CD4-positive, CD25-positive, alpha-beta regulatory T cell (primary cell): ENCODE measurements around the gene BRPF3. TPM values are rescaled to one million over a fixed set of nuclear protein-coding genes. Genes with fewer than 3 reads are reported as not detected.
A peak's percentile ranks its signal among the peaks of the same experiment; 100 is the strongest.

Experiments
- ATAC-seq, 2 donors: fragments of 150-1000 bp; cut with Tn5 transposase; one replicate each; pipeline ENCODE4 v1.10.0; 2021; ENCODE audit warnings: low read depth in 2 of 2, moderate number of reproducible peaks in 2 of 2, moderate library complexity in 1 of 2
- DNase-seq, 3 donors: peaks; one replicate each; pipeline versions ENCODE4 v3.0.0 to v3.0.0-alpha.2; 2012 to 2022; ENCODE audit warnings: mixed read lengths in 1 of 3
- H3K27ac ChIP-seq: one replicate; pipeline ENCODE4 v1.7.0; 2013; ENCODE audit warnings: mild to moderate bottlenecking, low read length; ENCODE audit not compliant: insufficient read depth, poor library complexity, severe bottlenecking
- H3K27me3 ChIP-seq: one replicate; pipeline ENCODE4 v1.7.0; 2013; ENCODE audit warnings: low read length; ENCODE audit not compliant: control insufficient read depth, insufficient read depth
- H3K36me3 ChIP-seq: one replicate; pipeline ENCODE4 v1.7.0; 2013; ENCODE audit warnings: mild to moderate bottlenecking, low read length, moderate library complexity; ENCODE audit not compliant: control insufficient read depth, insufficient read depth
- H3K4me1 ChIP-seq: 2 replicates; pipeline ENCODE4 v1.7.0; 2013; ENCODE audit warnings: mild to moderate bottlenecking, low read length; ENCODE audit not compliant: insufficient read depth, control insufficient read depth, poor library complexity, severe bottlenecking
- H3K4me3 ChIP-seq: one replicate; pipeline ENCODE4 v1.7.0; 2013; ENCODE audit warnings: low read depth, mild to moderate bottlenecking, low read length, moderate library complexity
- H3K9me3 ChIP-seq, 2 experiments: 1 replicate in 1 of 2; 2 replicates in 1 of 2; pipeline ENCODE4 v1.7.0; 2013; ENCODE audit warnings: low read length in 2 of 2, mild to moderate bottlenecking in 1 of 2, moderate library complexity in 1 of 2; ENCODE audit not compliant: control insufficient read depth in 2 of 2
- H3K27ac Mint-ChIP-seq, 3 donors: one replicate each; pipeline ENCODE4 v1.8.0; 2020 to 2022; ENCODE audit warnings: mild to moderate bottlenecking in 3 of 3, mixed read lengths in 3 of 3, moderate library complexity in 2 of 3
- H3K27me3 Mint-ChIP-seq: one replicate; pipeline ENCODE4 v1.8.0; 2022; ENCODE audit warnings: mild to moderate bottlenecking, mixed read lengths
- H3K36me3 Mint-ChIP-seq: one replicate; pipeline ENCODE4 v1.8.0; 2020; ENCODE audit warnings: mixed read lengths
- H3K4me1 Mint-ChIP-seq, 4 donors: one replicate each; pipeline ENCODE4 v1.8.0; 2020 to 2022; ENCODE audit warnings: mixed read lengths in 4 of 4, mild to moderate bottlenecking in 1 of 4
- H3K4me3 Mint-ChIP-seq, 4 donors: one replicate each; pipeline ENCODE4 v1.8.0; 2020 to 2022; ENCODE audit warnings: mild to moderate bottlenecking in 4 of 4, mixed read lengths in 4 of 4, moderate library complexity in 3 of 4
- H3K9me3 Mint-ChIP-seq, 7 donors: one replicate each; pipeline ENCODE4 v1.8.0; 2020 to 2022; ENCODE audit warnings: mixed read lengths in 7 of 7, mild to moderate bottlenecking in 3 of 7, moderate library complexity in 2 of 7
- polyA plus RNA-seq, 4 donors: library from polyadenylated mRNA; unstranded; fragments of 300-500 nt; fragmentation: Illumina TruSeq; gene quantifications; one replicate each; pipeline ENCODE4 v1.2.3, GENCODE V29; 2021
- total RNA-seq: library from RNA; stranded (reverse); gene quantifications from one replicate; pipeline ENCODE4 v1.2.3, GENCODE V29; 2022

Gene BRPF3
- total and polyA plus RNA-seq, 5 donors from 2014 or later: 3.2 to 37.7 (median 4.4) TPM

- ATAC-seq (no peak), DNase-seq (no peak)
- H3K4me1 Mint-ChIP-seq: peaks cover 0 to 6% (median 0%) of the 10 kb centered on the region in 4 donors
- H3K27ac ChIP-seq: no peak overlapping the region
- no peak overlapping the region for H3K4me3 Mint-ChIP-seq
- H3K4me1 ChIP-seq: no peaks in the 10 kb centered on the region
- no peak overlapping the region for H3K4me3 ChIP-seq
- H3K27me3 Mint-ChIP-seq: peaks cover 25% of the 10 kb centered on the region
- no peak overlapping the region for H3K27ac Mint-ChIP-seq
- H3K27me3 ChIP-seq: no peaks in the 10 kb centered on the region
- no peaks in the 10 kb centered on the region for H3K36me3 ChIP-seq
- H3K9me3 ChIP-seq: no peaks in the 10 kb centered on the region
- H3K36me3 Mint-ChIP-seq: peaks cover 10% of the 10 kb centered on the region
- no peaks in the 10 kb centered on the region for H3K9me3 Mint-ChIP-seq
These were observed 48.2 kb downstream of the BRPF3 start for GRCh38 chr6:36244641-36245280.

GRCh38 chr6:36245572-36246061 lies 49.1 kb downstream of the BRPF3 start:
- DNase-seq: peak in 1 of 3 donors; percentile 22
- H3K9me3 Mint-ChIP-seq: no peaks in the 10 kb centered on the region
- peaks cover 29% of the 10 kb centered on the region for H3K27me3 Mint-ChIP-seq
- no peak overlapping the region for H3K27ac ChIP-seq
- H3K4me1 Mint-ChIP-seq: peaks cover 0 to 6% (median 0%) of the 10 kb centered on the region in 4 donors
- H3K27me3 ChIP-seq: no peaks in the 10 kb centered on the region
- H3K4me3 Mint-ChIP-seq: no peak overlapping the region
- no peak overlapping the region for H3K27ac Mint-ChIP-seq
- H3K9me3 ChIP-seq: no peaks in the 10 kb centered on the region
- ATAC-seq: no peak
- no peaks in the 10 kb centered on the region for H3K36me3 ChIP-seq
- no peaks in the 10 kb centered on the region for H3K4me1 ChIP-seq
- H3K4me3 ChIP-seq: no peak overlapping the region
- peaks cover 10% of the 10 kb centered on the region for H3K36me3 Mint-ChIP-seq

DNA sequence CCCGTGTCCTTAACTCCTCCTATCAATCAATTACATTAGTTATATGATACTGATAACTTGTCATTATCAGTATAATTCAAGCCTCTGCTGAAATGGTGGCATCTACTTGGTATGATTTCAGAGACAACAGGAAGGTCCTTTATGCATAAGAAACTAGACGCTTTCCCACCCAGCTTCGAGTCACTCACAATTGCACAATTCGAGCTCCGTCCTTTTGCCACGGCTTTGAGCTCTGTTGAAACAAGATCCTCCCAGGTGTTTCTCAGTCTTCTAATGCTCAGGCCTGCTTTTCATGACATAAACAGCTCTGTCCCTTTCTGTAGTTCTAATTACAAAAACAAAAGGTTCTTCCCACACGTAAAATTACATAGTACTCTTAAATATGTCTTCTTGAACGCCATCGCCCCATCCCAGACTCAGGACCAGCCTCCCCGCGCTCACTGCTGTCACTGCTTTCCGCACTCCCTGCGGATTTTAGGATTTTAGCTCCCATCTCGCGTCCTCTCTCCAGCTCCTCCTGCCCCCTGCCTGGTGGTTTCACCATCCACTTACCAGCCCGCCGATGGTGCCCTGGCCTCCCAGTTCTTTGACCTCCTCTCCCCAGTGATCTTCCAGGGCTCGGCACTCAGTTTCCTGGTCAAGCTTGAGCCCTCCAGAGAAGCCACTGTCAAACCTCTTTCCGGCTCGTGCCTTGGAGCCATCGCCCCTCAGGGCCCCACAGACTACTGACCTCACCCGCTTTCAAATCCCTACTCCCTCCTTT lies 50.1 kb downstream of the BRPF3 start:
- Histone ChIP-seq H3K4me3 (no peak overlapping the region), H3K36me3 (no peaks in the 10 kb centered on the region), H3K9me3 (no peaks in the 10 kb centered on the region), H3K27ac (no peak overlapping the region), H3K27me3 (no peaks in the 10 kb centered on the region), H3K4me1 (no peaks in the 10 kb centered on the region)
- no peak for DNase-seq
- H3K9me3 Mint-ChIP-seq: no peaks in the 10 kb centered on the region
- H3K36me3 Mint-ChIP-seq: peaks cover 10% of the 10 kb centered on the region
- H3K27ac Mint-ChIP-seq: peak overlapping the region in 1 of 3 donors; percentile 17
- peaks cover 30% of the 10 kb centered on the region for H3K27me3 Mint-ChIP-seq
- no peak for ATAC-seq
- H3K4me1 Mint-ChIP-seq: peaks cover 0 to 5% (median 0%) of the 10 kb centered on the region in 4 donors
- H3K4me3 Mint-ChIP-seq: no peak overlapping the region

GRCh38 chr6:36247693-36248092 lies 51.1 kb downstream of the BRPF3 start:
- Histone ChIP-seq H3K27ac (no peak overlapping the region), H3K27me3 (no peaks in the 10 kb centered on the region), H3K9me3 (no peaks in the 10 kb centered on the region), H3K4me3 (no peak overlapping the region), H3K36me3 (no peaks in the 10 kb centered on the region), H3K4me1 (no peaks in the 10 kb centered on the region)
- DNase-seq: no peak
- Mint-ChIP-seq H3K36me3 (peaks cover 10% of the 10 kb centered on the region), H3K4me1 (no peaks in the 10 kb centered on the region), H3K4me3 (no peak overlapping the region), H3K27ac (no peak overlapping the region), H3K27me3 (peaks cover 30% of the 10 kb centered on the region), H3K9me3 (no peaks in the 10 kb centered on the region)
- no peak for ATAC-seq

- Histone ChIP-seq H3K4me1 (no peaks in the 10 kb centered on the region), H3K36me3 (no peaks in the 10 kb centered on the region), H3K9me3 (no peaks in the 10 kb centered on the region), H3K4me3 (no peak overlapping the region), H3K27ac (no peak overlapping the region), H3K27me3 (no peaks in the 10 kb centered on the region)
- Mint-ChIP-seq H3K27ac (no peak overlapping the region), H3K4me3 (no peak overlapping the region), H3K4me1 (no peaks in the 10 kb centered on the region), H3K9me3 (no peaks in the 10 kb centered on the region), H3K36me3 (peaks cover 4% of the 10 kb centered on the region), H3K27me3 (peaks cover 26% of the 10 kb centered on the region)
- no peak for ATAC-seq
- no peak for DNase-seq
These were observed 52.4 kb downstream of the BRPF3 start for GRCh38 chr6:36248980-36249379.

DNA sequence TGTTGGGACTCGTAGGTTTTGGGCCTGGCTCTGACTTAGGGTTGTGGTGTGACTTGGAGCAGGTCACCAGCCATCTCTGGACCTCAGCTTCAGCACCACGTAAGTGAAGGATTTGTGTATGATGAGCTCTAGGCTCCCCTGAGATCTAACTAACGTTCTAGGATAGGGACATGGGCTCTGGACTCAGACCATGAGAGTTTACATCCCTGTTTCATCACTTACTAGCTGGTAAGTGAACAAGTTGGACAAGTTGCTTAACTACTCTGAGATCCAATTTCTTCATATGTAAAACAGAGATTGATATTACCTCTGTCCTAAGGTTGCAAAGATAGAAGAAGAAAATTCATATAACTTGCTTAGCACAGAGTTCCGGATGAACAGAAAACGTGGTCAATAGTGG lies 53.0 kb downstream of the BRPF3 start:
- Mint-ChIP-seq H3K27ac (no peak overlapping the region), H3K27me3 (peaks cover 25% of the 10 kb centered on the region), H3K36me3 (peaks cover 4% of the 10 kb centered on the region), H3K9me3 (no peaks in the 10 kb centered on the region), H3K4me3 (no peak overlapping the region), H3K4me1 (no peaks in the 10 kb centered on the region)
- Histone ChIP-seq H3K4me1 (no peaks in the 10 kb centered on the region), H3K36me3 (no peaks in the 10 kb centered on the region), H3K9me3 (no peaks in the 10 kb centered on the region), H3K27me3 (no peaks in the 10 kb centered on the region), H3K27ac (no peak overlapping the region), H3K4me3 (no peak overlapping the region)
- ATAC-seq: no peak
- no peak for DNase-seq

DNA sequence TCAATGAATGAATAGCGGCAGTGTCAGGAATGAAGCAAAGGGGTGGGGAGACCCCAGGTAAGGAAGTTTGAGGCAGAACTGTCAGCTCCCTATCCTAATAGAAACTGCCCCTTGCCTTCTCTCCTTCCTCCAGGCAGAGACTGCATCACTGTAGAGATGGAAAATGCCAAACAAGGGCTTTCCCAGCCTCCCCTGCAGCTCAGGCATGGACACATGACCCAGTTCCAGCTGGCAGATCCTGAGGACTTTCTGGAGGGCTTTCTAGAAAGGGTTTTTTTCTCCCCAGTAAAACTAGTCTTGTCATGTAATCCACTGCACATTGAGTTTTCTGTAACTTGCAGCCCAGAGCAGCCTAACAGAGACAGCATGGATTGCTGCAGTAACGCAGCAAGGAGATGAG lies 55.5 kb downstream of the BRPF3 start:
- Histone ChIP-seq H3K4me1 (no peaks in the 10 kb centered on the region), H3K36me3 (no peaks in the 10 kb centered on the region), H3K9me3 (no peaks in the 10 kb centered on the region), H3K4me3 (no peak overlapping the region), H3K27ac (no peak overlapping the region), H3K27me3 (no peaks in the 10 kb centered on the region)
- no peak overlapping the region for H3K27ac Mint-ChIP-seq
- no peak overlapping the region for H3K4me3 Mint-ChIP-seq
- no peaks in the 10 kb centered on the region for H3K4me1 Mint-ChIP-seq
- peaks cover 0 to 3% (median 0%) of the 10 kb centered on the region in 7 donors for H3K9me3 Mint-ChIP-seq
- peaks cover 25% of the 10 kb centered on the region for H3K27me3 Mint-ChIP-seq
- ATAC-seq (no peak), DNase-seq (no peak)
- peaks cover 9% of the 10 kb centered on the region for H3K36me3 Mint-ChIP-seq
